K562 (cell line): ENCODE results near the gene WDR27. TPM values are rescaled to one million over a fixed set of nuclear protein-coding genes. Genes with fewer than 3 reads are reported as not detected.

ENCODE experiments used
- BHLHE40 ChIP-seq: IDR thresholded peaks from 2 replicates; pipeline ENCODE4 v1.6.1; 2011; ENCODE audit warnings: low read length, improper control_type of control experiment
- BRD4 ChIP-seq: fragments of 200-600 bp; sonication (generic); IDR thresholded peaks from 2 replicates; pipeline ENCODE4 v1.6.1; 2017; ENCODE audit warnings: inconsistent platforms
- CBX8 ChIP-seq: fragments of 200-600 bp; sonication (generic); IDR thresholded peaks from 2 replicates; pipeline ENCODE4 v1.6.1; 2012; ENCODE audit warnings: borderline replicate concordance, mixed run types, low read depth, mild to moderate bottlenecking, moderate library complexity, mixed read lengths, low read length, control low read depth, inconsistent platforms; ENCODE audit not compliant: poor library complexity, severe bottlenecking; ENCODE audit errors: extremely low read depth
- CCAR2 ChIP-seq: fragments of 200-400 bp; formaldehyde crosslinking; IDR thresholded peaks from 2 replicates; pipeline ENCODE4 v1.6.1; 2017; ENCODE audit warnings: mild to moderate bottlenecking, low read depth, low read length
- DACH1 ChIP-seq: fragments of 450-650 bp; IDR thresholded peaks from 2 replicates; pipeline ENCODE4 v1.6.1; 2018; ENCODE audit not compliant: partially characterized antibody
- DPF2 ChIP-seq: fragments of 450-650 bp; IDR thresholded peaks from 2 replicates; pipeline ENCODE4 v1.6.1; 2016
- ETV6 ChIP-seq, 3 experiments: fragments of 150-350 bp in 1 of 3; sonication (generic) in 1 of 3; formaldehyde crosslinking in 1 of 3; IDR thresholded peaks; 2 replicates each; pipeline versions ENCODE4 v1.6.1 to v1.8.0; 2014 to 2022; ENCODE audit warnings: borderline replicate concordance in 2 of 3, low read depth in 2 of 3, antibody characterized with exemption in 1 of 3, low read length in 1 of 3, mild to moderate bottlenecking in 1 of 3, missing genetic modification reagents in 1 of 3
- LCOR ChIP-seq: sonication (generic); formaldehyde crosslinking; IDR thresholded peaks from 2 replicates; pipeline ENCODE4 v1.8.0; 2022; ENCODE audit warnings: mild to moderate bottlenecking, missing genetic modification reagents
- MYC ChIP-seq, 2 experiments: fragments of 250-450 bp in 1 of 2; sonication (Bioruptor Pico) in 1 of 2; IDR thresholded peaks; 2 replicates each; pipeline versions ENCODE4 v1.5.1 to v1.6.1; 2012 to 2021; ENCODE audit warnings: low read depth in 2 of 2, borderline replicate concordance in 1 of 2, improper control_type of control experiment in 1 of 2, low read length in 1 of 2, mild to moderate bottlenecking in 1 of 2, moderate library complexity in 1 of 2
- SRSF7 ChIP-seq: fragments of 200-400 bp; formaldehyde crosslinking; optimal IDR thresholded peaks from 2 replicates; pipeline ENCODE3; 2017; ENCODE audit warnings: mild to moderate bottlenecking, low read depth, low read length
- TCFL5 ChIP-seq: fragments of 250-450 bp; sonication (Bioruptor Pico); conservative IDR thresholded peaks from 2 replicates; pipeline ENCODE4 v1.6.1; 2021; ENCODE audit warnings: mild to moderate bottlenecking, moderate library complexity, matching md5 sums
- ZNF184 ChIP-seq: sonication (generic); formaldehyde crosslinking; IDR thresholded peaks from 2 replicates; pipeline ENCODE4 v1.5.0; 2020; ENCODE audit warnings: missing genetic modification reagents
- ZNF3 ChIP-seq: fragments of 250-450 bp; sonication (Bioruptor Pico); IDR thresholded peaks from 2 replicates; pipeline ENCODE4 v1.5.0; 2021; ENCODE audit warnings: mild to moderate bottlenecking, moderate library complexity
- ZNF324 ChIP-seq: fragments of 250-450 bp; sonication (Bioruptor Pico); IDR thresholded peaks from 2 replicates; pipeline ENCODE4 v1.4.0; 2020; ENCODE audit warnings: mild to moderate bottlenecking
- ZNF408 ChIP-seq: fragments of 250-450 bp; sonication (Bioruptor Pico); IDR thresholded peaks from 2 replicates; pipeline ENCODE4 v1.4.0; 2020; ENCODE audit warnings: low read depth, mild to moderate bottlenecking, moderate library complexity
- polyA plus RNA-seq, 8 experiments: library from polyadenylated mRNA; depleted of rRNA in 4 of 8; stranded (reverse) in 5 of 8; unstranded in 3 of 8; fragments of >200 nt; fragmentation: Nextera tagmentation in 2 of 8; fragmentation: Illumina TruSeq in 1 of 8; extraction: Ambion mirVana in 2 of 8; extraction: Trizol in 1 of 8; gene quantifications; 2 replicates each; pipeline versions ENCODE4 v1.2.1 to v1.2.3, GENCODE V29; 2011 to 2014; ENCODE audit warnings: inconsistent platforms in 1 of 8, missing spikeins in 1 of 8
- total RNA-seq, 7 experiments: library from RNA; depleted of rRNA in 6 of 7; stranded (reverse); fragments of >200 nt in 6 of 7; fragmentation: Illumina TruSeq in 2 of 7; extraction: Trizol in 2 of 7; gene quantifications; 2 replicates each; pipeline versions ENCODE4 v1.2.1 to v1.2.3, GENCODE V29; 2011 to 2021; ENCODE audit warnings: low replicate concordance in 1 of 7
- TF ChIP-seq, protein P1 (sequence below): fragments of 450-650 bp; formaldehyde crosslinking; IDR thresholded peaks from 2 replicates; pipeline ENCODE4 v1.4.0; 2020; ENCODE audit warnings: mild to moderate bottlenecking, mixed read lengths
- TF ChIP-seq, protein P2 (sequence below): fragments of 250-450 bp; sonication (Bioruptor Pico); IDR thresholded peaks from 2 replicates; pipeline ENCODE4 v1.5.1; 2021; ENCODE audit warnings: mild to moderate bottlenecking
- TF ChIP-seq, protein P3 (sequence below): fragments of 250-450 bp; sonication (Bioruptor Pico); IDR thresholded peaks from 2 replicates; pipeline ENCODE4 v1.4.0; 2020; ENCODE audit warnings: mild to moderate bottlenecking, moderate library complexity
- TF ChIP-seq, protein P4 (sequence below): sonication (generic); formaldehyde crosslinking; IDR thresholded peaks from 2 replicates; pipeline ENCODE4 v1.8.1; 2023; ENCODE audit warnings: mild to moderate bottlenecking, missing genetic modification reagents

WDR27 gene
- total and polyA plus RNA-seq, 9 of the 15 experiments (the other 6 are each of a cell fraction or from before 2014, with no cell fraction given) = 4.3 to 77.2 (median 22.7) TPM

DNA sequence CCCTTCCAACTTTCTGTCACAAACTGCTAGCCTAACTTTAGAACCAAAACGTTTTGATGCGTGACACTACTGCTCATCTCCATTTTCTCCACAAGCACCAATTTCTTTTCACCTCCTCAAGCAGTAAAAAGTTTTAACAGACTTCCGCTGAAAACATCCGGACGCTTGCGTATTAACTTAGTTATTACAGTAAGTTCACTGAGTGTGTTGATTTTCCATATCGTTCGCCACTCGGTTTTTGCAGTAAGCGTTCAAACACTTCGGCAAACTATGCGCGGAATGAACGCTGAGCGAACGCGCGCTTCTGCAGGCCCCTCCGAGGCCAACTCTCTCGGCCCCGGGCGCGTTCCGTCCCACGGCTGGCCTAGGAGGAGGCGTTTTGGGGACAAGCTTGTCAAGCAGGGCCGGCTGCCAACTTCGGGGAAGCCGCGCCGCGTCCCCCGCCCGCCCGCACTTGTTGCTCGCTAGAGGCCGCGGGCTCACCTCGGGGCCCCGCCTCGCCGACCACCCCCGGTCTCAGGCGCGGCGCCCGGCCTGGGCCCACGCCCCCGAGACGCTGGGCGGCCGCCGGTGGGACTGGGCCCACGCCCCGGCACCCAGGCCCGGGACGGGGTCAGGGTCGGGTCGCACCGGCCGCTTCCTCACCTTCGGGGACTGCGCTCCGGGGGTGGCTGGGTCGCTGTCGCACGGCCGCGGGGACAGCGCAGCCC, 21.5 kb upstream of the WDR27 start (continued):
- TF ChIP-seq, protein P1, sequence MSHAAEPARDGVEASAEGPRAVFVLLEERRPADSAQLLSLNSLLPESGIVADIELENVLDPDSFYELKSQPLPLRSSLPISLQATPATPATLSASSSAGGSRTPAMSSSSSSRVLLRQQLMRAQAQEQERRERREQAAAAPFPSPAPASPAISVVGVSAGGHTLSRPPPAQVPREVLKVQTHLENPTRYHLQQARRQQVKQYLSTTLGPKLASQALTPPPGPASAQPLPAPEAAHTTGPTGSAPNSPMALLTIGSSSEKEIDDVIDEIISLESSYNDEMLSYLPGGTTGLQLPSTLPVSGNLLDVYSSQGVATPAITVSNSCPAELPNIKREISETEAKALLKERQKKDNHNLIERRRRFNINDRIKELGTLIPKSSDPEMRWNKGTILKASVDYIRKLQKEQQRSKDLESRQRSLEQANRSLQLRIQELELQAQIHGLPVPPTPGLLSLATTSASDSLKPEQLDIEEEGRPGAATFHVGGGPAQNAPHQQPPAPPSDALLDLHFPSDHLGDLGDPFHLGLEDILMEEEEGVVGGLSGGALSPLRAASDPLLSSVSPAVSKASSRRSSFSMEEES (CRISPR knock-in tag) = no peak
- peak; percentile 45; the same call in 1 of the 2 replicates for TF ChIP-seq MYC (IDR thresholded peaks at IDR 0.05; ENCODE audit: low read depth, low read length)
- TF ChIP-seq MYC (CRISPR knock-in tag; IDR thresholded peaks at IDR 0.05; ENCODE audit: borderline replicate concordance, low read depth) = no peak
- TF ChIP-seq ZNF3 (CRISPR knock-in tag) = no peak
- TF ChIP-seq CCAR2 = no peak
- no peak for TF ChIP-seq ZNF324 (CRISPR knock-in tag)
- no peak for TF ChIP-seq ZNF408
- TF ChIP-seq, protein P2, sequence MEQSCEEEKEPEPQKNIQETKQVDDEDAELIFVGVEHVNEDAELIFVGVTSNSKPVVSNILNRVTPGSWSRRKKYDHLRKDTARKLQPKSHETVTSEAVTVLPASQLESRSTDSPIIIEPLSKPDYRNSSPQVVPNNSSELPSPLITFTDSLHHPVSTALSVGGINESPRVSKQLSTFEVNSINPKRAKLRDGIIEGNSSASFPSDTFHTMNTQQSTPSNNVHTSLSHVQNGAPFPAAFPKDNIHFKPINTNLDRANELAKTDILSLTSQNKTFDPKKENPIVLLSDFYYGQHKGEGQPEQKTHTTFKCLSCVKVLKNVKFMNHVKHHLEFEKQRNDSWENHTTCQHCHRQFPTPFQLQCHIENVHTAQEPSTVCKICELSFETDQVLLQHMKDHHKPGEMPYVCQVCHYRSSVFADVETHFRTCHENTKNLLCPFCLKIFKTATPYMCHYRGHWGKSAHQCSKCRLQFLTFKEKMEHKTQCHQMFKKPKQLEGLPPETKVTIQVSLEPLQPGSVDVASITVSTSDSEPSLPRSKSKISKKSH (CRISPR knock-in tag) = no peak
- TF ChIP-seq TCFL5 (CRISPR knock-in tag) = no peak
- TF ChIP-seq ZNF184 (CRISPR knock-in tag) = no peak
- TF ChIP-seq ETV6 (IDR thresholded peaks at IDR 0.05; ENCODE audit: borderline replicate concordance in 1 of 2, low read depth in 2 of 2, low read length in 1 of 2) = no peak
- TF ChIP-seq ETV6 (CRISPR knock-in tag; IDR thresholded peaks at IDR 0.05; ENCODE audit: borderline replicate concordance) = no peak
- TF ChIP-seq, protein P3, sequence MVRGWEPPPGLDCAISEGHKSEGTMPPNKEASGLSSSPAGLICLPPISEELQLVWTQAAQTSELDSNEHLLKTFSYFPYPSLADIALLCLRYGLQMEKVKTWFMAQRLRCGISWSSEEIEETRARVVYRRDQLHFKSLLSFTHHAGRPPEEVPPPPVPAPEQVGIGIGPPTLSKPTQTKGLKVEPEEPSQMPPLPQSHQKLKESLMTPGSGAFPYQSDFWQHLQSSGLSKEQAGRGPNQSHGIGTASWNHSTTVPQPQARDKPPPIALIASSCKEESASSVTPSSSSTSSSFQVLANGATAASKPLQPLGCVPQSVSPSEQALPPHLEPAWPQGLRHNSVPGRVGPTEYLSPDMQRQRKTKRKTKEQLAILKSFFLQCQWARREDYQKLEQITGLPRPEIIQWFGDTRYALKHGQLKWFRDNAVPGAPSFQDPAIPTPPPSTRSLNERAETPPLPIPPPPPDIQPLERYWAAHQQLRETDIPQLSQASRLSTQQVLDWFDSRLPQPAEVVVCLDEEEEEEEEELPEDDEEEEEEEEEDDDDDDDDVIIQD (CRISPR knock-in tag) = no peak
- TF ChIP-seq, protein P4, sequence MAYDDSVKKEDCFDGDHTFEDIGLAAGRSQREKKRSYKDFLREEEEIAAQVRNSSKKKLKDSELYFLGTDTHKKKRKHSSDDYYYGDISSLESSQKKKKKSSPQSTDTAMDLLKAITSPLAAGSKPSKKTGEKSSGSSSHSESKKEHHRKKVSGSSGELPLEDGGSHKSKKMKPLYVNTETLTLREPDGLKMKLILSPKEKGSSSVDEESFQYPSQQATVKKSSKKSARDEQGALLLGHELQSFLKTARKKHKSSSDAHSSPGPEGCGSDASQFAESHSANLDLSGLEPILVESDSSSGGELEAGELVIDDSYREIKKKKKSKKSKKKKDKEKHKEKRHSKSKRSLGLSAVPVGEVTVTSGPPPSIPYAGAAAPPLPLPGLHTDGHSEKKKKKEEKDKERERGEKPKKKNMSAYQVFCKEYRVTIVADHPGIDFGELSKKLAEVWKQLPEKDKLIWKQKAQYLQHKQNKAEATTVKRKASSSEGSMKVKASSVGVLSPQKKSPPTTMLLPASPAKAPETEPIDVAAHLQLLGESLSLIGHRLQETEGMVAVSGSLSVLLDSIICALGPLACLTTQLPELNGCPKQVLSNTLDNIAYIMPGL (CRISPR knock-in tag) = no peak
- TF ChIP-seq BRD4 = no peak
- no peak for TF ChIP-seq BHLHE40
- no peak for TF ChIP-seq CBX8
- TF ChIP-seq DPF2 = no peak
- no peak for TF ChIP-seq DACH1
- TF ChIP-seq SRSF7 = no peak
- TF ChIP-seq LCOR (CRISPR knock-in tag) = no peak
